ENCODE measurements around the gene ATP2C2. TPM values are rescaled to one million over a fixed set of nuclear protein-coding genes. Genes with fewer than 3 reads are reported as not detected.

ATP2C2 gene
- total and polyA plus RNA-seq, 2 donors (not counting 1 experiment from before 2014, with no cell fraction given) = not detected

GRCh38 chr16:84438971-84439696 is 70.8 kb downstream of the ATP2C2 start:
- TF ChIP-seq EZH2 (IDR thresholded peaks at IDR 0.05; ENCODE audit: low read length, missing control alignments) (no peak), CTCF (conservative IDR thresholded peaks at IDR 0.05 in 1 of 2, IDR thresholded peaks at IDR 0.05 in 1 of 2; ENCODE audit: low read depth in 1 of 2, low read length in 2 of 2) (no peak)
- no peaks in the 10 kb centered on the region for H4K20me1 ChIP-seq (ENCODE audit: control insufficient read depth, extremely low read depth, insufficient read depth, low read length)
- DNase-seq (ENCODE audit: low read depth in 2 of 2) = no peak
- no peak overlapping the region for H3K27ac ChIP-seq (ENCODE audit: insufficient read depth, low read length)
- H3K36me3 ChIP-seq (ENCODE audit: control insufficient read depth, insufficient read depth, low read length) = no peaks in the 10 kb centered on the region
- no peaks in the 10 kb centered on the region for H3K79me2 ChIP-seq (ENCODE audit: control insufficient read depth, insufficient read depth, low read length)
- no peak overlapping the region for H3K4me2 ChIP-seq (ENCODE audit: extremely low read depth, insufficient read depth, low read length)
- no peak overlapping the region for H3K4me3 ChIP-seq (replicated peaks in 1 of 4; ENCODE audit: control extremely low read depth in 1 of 4, insufficient read depth in 1 of 4, low read depth in 3 of 4, low read length in 4 of 4)
- no peaks in the 10 kb centered on the region for H3K9me3 ChIP-seq (ENCODE audit: control insufficient read depth, insufficient read depth, low read depth, low read length)
- H2AFZ ChIP-seq (ENCODE audit: low read length) = no peak overlapping the region
- no peaks in the 10 kb centered on the region for H3K4me1 ChIP-seq (ENCODE audit: control insufficient read depth, extremely low read depth, insufficient read depth, low read length)
- no peak overlapping the region for H3K9ac ChIP-seq (ENCODE audit: insufficient read depth, low read length)
- peaks cover 15% of the 10 kb centered on the region for H3K27me3 ChIP-seq (ENCODE audit: control insufficient read depth, insufficient read depth, low read length)

- Histone ChIP-seq H3K9me3 (ENCODE audit: control insufficient read depth, insufficient read depth, low read depth, low read length) (no peaks in the 10 kb centered on the region), H3K4me1 (ENCODE audit: control insufficient read depth, extremely low read depth, insufficient read depth, low read length) (no peaks in the 10 kb centered on the region)
These were observed 74.2 kb downstream of the ATP2C2 start for GRCh38 chr16:84442416-84443145.

More at GRCh38 chr16:84442416-84443145, 74.2 kb downstream of the ATP2C2 start:
- Histone ChIP-seq H4K20me1 (ENCODE audit: control insufficient read depth, extremely low read depth, insufficient read depth, low read length) (no peaks in the 10 kb centered on the region), H3K27me3 (ENCODE audit: control insufficient read depth, insufficient read depth, low read length) (peaks cover 20% of the 10 kb centered on the region), H3K36me3 (ENCODE audit: control insufficient read depth, insufficient read depth, low read length) (no peaks in the 10 kb centered on the region), H3K4me2 (ENCODE audit: extremely low read depth, insufficient read depth, low read length) (no peak overlapping the region), H3K4me3 (replicated peaks in 1 of 4; ENCODE audit: control extremely low read depth in 1 of 4, insufficient read depth in 1 of 4, low read depth in 3 of 4, low read length in 4 of 4) (no peak overlapping the region), H2AFZ (ENCODE audit: low read length) (no peak overlapping the region), H3K79me2 (ENCODE audit: control insufficient read depth, insufficient read depth, low read length) (no peaks in the 10 kb centered on the region), H3K27ac (ENCODE audit: insufficient read depth, low read length) (no peak overlapping the region), H3K9ac (ENCODE audit: insufficient read depth, low read length) (no peak overlapping the region)
- no peak for DNase-seq (ENCODE audit: low read depth in 2 of 2)
- TF ChIP-seq CTCF (conservative IDR thresholded peaks at IDR 0.05 in 1 of 2, IDR thresholded peaks at IDR 0.05 in 1 of 2; ENCODE audit: low read depth in 1 of 2, low read length in 2 of 2) (no peak), EZH2 (IDR thresholded peaks at IDR 0.05; ENCODE audit: low read length, missing control alignments) (no peak)

Measured in fibroblast of lung (primary cell).